Activated CD4-positive, alpha-beta T cell treated with anti-CD3 and anti-CD28 coated beads, Interleukin-2, Interleukin-4, amounts not matched to agents 100 ng/mL and 50 ng/mL, durations not matched to agents 16 hours and 8 hours (primary cell): ENCODE measurements around the gene GPR78.
"Not testable (repeated sequence)": the region's sequence is repeated elsewhere in the genome, so short reads cannot be mapped to it uniquely, and the experiment has no call there.

Experiments
- DNase-seq: peaks from one replicate; pipeline ENCODE4 v3.0.0-alpha.2; 2020; ENCODE audit warnings: low spot score

Gene GPR78

GRCh38 chr4:8616831-8617230, 36.6 kb downstream of the GPR78 start:
- no peak for DNase-seq

- no peak for DNase-seq
Measured at GRCh38 chr4:8617486-8618040, 37.4 kb downstream of the GPR78 start.

- DNase-seq = no peak
Measured at GRCh38 chr4:8618421-8618820, 38.2 kb downstream of the GPR78 start.

- no peak for DNase-seq
Measured at GRCh38 chr4:8618961-8619720, 38.9 kb downstream of the GPR78 start.

GRCh38 chr4:8621135-8621534, 40.9 kb downstream of the GPR78 start:
- DNase-seq = not testable (repeated sequence)

GRCh38 chr4:8624601-8625272, 44.5 kb downstream of the GPR78 start:
- DNase-seq = not testable (repeated sequence)

- not testable (repeated sequence) for DNase-seq
Measured at GRCh38 chr4:8630240-8630905, 50.2 kb downstream of the GPR78 start.

- DNase-seq = not testable (repeated sequence)
Measured at GRCh38 chr4:8631896-8632295, 51.7 kb downstream of the GPR78 start.

- DNase-seq = not testable (repeated sequence)
Measured at GRCh38 chr4:8634773-8635172, 54.6 kb downstream of the GPR78 start.

- not testable (repeated sequence) for DNase-seq
Measured at GRCh38 chr4:8635897-8636554, 55.8 kb downstream of the GPR78 start.
